Medulla oblongata (tissue), 1 donor: Measurements from ENCODE around the gene GPR180.

Experiments
- DNase-seq: peaks from one replicate; pipeline ENCODE4 v3.0.0-alpha.2; 2015; ENCODE audit errors: extremely low spot score

Gene GPR180

DNA sequence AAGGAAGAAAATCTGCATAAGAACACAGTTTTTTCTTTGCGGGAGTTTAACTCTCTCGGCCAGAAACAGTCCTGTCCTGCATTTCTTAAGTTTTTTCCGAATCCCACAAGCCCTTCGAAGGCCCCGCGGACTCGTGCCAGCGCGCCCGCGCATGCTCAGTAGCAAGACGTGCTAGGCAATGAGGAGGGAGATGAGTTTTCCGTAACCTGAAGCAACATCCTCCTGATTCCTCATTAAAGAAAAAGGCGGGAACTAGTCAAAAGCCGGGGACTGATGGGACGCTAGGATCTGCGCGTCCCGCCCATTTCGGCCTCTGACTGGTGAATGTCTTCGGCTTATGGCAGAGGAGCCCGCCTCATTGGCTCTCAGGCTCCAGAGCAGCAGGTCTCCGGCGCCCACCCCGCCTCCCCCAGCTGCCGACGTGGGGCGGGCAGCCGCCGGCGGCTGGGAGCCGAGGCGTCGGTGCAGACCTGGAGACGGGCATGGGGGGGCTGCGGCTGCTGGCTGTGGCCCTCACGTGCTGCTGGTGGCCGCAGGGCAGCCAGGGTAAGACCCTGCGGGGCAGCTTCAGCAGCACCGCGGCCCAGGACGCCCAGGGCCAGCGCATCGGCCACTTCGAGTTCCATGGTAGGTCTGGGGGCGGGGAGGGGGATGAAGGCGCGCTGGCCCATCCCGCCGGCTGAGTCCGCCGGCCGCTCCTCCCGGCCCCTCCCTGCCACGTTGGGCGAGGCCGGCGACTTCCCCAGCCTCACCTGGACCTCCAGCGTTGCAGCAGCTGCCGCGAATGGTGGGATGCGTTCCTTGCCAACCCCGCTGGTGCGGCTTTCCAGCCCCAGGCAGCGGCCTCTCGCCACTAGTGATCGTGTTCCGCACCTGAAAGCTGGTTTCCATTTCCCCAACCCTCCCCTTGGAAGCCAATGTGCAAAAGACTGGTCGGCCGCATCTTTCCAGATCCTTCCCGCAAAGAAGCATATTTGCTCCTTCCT lies at the start of gene GPR180:
Gene GPR180, plus strand, starts transcription at position 412 of the 986 bp plus-strand sequence. Its CDS starts 71 bp downstream, at position 483.
- peak; percentile 99 for DNase-seq

DNA sequence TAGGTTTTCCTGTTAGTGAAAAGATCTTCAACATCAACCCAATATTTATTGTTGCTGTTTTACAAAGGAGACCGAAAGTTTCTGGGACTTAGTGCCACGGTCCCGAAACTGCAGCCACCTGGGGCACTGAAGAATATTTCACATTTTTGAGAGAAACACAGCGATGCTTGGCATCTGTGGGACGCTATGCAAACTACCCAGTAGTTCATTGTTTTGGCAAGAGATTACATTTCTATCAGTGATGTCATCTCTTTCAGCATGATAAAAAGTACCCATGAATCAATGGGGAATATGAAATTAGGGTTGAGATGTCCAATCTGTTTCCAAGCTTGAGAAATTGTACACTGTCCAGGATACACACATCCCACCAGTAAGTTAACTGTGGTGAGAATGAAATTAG lies 49.6 kb upstream of the GPR180 start:
- no peak for DNase-seq

DNA sequence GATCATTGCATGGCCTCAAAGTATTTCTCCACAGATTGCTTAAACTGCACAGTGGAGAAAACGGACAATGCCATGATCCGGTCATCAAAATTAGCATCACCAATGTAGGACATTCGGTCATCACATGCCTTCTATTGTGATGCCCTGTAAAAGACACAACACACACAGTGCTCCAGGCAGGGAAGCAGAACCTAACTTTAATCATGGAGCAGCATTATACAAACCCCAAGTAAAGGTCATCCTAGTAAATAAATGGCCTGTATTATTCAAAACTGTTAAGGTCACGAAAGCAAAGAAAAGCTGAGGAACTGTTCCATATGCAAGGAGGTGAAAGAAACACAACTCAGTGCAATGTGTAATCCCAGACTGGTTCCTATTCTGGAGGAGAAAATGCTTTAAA lies 47.9 kb upstream of the GPR180 start:
- DNase-seq = no peak

DNA sequence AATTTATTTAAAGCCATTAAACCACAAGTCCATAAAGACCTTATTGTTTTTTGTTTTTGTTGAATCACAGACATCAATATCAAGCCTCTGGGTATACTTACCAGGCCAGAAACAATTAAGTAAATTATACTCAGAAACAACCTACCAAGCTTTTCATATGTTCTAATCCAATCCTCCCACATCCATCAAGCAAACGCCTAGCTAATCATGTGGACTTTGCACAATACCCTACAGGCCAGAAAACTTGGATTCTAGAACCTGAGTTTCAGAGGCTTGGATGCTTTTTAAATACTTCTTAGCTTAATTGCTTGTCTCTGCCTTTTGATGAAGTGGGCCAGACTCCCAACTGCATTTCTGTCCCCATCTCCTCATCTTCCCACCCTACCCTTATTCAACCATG lies 45.6 kb upstream of the GPR180 start:
- DNase-seq = no peak

DNA sequence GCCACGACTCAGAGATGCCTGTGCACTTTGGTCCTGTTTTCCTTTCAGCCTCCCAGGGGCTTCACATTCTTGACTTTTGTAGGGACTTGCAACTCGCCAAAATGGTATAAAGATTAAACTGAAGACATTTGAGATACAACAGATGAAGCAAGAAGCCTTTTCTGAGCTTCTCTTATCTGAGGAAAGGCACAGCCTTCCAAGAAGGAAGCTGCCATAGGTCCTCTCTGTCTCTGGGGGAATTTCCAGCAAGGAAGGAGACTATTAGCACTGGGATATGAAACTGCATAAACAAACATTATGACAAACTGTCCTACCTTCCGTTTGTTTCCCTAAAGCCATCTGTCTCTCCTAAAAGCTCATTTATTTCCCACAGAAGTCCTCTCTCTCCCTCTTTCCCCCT lies 45.0 kb upstream of the GPR180 start:
- no peak for DNase-seq

DNA sequence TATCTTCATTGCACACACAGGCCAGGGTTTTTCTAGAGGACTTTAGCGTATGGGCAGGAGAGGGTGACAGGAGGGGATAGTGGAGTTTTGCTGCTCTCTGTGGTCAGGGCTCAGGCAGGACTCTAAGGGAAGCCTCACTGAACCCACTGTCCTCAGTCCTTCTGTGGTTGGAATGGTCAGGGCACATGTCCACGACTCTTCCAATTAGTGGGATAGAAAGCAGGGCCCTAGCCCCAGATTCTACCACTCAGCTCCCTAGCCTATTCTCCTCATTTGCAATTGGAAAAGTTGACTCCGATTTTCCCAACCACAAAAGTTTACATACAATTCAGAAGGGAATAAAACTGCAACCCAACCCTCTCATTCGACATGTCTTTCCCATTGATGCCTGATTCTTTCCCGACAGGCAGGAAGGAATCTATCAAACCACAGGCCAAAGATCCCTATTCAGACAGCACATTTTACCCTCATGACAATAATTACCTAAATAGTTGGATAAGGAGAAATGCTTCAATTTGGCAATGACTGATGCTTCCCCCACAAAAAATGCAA lies 43.9 kb upstream of the GPR180 start:
- DNase-seq = no peak

DNA sequence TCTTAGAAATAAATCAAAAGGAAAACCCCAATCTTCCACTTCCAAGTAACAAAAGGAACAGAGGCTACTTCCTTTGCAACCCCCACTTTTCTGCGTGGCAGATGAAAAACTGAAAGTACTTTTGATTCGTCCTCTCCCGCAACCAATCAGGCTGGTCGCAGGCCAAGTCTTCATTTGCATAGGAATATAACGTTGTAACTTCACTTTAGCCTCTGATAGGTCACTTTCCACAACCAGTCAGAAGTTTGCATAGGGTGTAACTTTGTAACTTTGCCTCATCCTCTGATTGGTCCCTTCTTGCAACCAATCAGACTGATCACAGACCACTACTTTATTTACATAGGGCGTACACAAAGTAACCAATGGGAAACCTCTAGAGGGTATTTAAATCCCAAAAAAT lies 42.9 kb upstream of the GPR180 start:
- DNase-seq = peak; percentile 25

DNA sequence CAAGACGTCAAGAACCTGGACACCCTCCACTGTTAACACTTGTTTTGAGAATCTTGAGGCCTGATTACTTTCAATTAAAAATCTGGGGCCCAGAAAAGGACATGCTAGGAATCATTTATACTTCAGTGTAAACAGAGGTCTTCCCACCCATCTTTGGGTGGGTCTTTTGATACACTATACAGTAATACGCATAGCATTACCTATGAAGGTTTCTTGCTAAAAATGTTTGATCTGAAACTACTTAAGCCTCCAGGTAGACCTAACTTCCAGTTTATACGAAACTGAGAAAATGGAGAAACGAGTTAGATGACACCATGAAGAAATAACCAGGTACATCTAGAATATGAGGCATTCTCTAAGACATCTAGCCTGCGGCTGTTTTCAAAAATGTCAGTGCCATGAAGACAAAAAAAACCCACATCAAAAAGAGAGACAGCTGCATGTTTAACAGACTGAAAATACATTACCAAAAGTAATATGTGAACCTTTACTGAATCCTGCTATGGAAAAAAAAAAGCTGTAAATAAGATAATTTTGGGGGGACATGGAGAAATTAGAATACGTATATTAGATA lies 42.3 kb upstream of the GPR180 start:
- no peak for DNase-seq

DNA sequence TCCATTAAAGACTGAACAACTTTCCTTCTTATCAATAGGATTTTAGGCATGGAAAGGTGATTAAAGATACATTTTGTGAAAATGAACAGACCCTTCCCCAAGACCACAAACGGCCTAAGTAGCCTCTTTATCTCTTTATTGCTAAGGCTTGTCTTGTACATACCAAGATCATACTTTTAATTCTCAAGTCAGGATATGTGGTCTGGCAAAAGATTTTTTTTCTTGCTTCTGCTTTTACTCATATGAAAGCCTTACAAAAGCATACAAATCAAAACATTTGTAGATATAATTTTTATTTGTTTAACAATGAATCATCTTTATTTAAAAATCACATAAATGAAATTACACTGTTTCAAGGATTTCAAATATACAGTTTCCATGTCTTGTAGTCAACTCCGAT lies 41.5 kb upstream of the GPR180 start:
- DNase-seq = no peak

DNA sequence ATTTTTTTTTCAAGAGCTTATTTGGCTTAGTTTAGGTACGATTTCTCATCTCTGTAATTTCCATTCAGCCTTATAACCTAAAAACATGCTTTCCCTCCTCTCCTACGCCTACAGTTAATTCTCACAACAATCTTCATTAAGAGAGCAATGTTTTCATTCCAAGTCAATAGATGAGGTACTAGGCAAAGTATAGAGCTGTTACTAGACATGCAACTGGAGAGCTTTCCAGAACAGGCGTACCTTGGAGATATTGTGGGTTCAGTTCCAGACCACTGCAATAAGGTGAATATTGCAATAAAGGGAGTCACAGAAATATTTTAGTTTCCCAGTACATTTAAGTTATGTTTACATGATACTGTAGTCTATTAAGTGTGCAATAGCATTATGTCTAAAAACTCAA lies 40.5 kb upstream of the GPR180 start:
- DNase-seq = no peak

DNA sequence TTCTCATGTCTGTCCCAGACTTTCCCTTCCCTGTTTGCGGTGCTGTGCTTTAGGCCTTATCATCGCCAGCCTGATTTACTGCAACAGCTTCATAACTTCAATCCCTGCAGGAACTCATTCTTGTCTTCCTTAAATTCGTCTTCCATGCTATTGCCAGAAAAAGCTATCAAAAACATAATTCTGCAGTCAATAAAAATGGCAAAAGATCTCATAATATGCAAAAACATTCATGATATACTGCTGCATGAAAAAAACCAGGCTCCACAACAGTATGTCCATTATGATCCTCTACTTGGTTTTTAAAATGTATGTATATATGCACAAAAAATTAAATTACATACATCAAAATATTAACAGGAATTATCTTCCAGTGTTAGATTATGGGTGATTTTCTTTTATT lies 34.1 kb upstream of the GPR180 start:
- no peak for DNase-seq

DNA sequence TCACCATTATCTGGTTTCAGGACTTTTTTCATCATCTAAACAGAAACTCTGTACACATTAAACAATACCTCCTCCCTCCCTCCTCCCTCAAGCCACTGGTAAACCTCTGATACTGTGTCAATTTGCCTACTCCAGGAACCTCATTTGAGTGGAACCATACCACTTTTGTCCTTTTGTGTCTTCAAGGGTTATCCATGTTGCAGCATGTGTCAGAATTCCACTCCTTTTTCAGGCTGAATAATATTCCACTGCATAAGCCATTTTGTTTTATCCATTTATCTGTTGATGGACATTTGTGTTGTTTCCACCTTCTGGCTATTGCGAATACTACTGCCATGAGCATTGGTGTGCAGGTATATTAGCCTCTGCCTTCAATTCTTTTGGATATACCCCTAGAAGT lies 33.2 kb upstream of the GPR180 start:
- no peak for DNase-seq

DNA sequence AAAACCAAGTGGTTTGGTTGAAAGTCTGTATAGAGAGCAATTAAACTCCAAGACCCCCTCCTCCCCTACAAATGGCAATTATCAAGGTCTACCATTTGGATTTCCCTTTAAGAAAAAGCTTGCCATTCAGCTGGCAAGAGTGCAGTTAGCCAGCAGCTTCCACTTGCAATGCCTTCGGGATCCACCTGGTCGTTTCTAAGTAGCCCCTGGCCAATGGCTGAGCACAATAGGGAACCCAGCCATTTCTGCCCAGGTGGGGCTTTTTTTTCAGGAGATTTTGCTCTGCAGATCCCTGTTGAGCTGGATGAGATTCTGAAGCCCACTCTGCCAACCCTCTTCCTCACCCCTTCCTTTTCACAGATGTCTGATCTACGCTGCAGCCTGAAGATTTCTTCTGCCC lies 32.0 kb upstream of the GPR180 start:
- DNase-seq = no peak

DNA sequence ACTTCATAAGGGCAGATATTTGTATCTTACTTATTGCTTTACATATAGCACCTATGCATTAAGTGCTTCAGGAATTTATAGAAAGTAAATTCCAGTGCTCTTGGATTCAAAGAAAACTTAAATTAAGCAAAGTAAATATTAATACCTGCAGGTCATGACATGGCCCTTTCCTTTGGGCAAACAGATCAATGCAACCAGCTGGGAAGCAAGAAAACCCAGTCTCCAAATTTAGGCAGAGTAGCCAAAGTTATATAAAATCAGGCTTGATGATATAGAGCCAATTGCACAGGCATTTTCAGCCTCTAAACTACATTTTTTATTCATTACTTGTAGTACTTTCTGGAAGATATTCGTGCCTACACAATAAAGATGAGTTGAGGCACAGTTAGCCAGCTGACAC lies 22.6 kb upstream of the GPR180 start:
- DNase-seq = no peak

DNA sequence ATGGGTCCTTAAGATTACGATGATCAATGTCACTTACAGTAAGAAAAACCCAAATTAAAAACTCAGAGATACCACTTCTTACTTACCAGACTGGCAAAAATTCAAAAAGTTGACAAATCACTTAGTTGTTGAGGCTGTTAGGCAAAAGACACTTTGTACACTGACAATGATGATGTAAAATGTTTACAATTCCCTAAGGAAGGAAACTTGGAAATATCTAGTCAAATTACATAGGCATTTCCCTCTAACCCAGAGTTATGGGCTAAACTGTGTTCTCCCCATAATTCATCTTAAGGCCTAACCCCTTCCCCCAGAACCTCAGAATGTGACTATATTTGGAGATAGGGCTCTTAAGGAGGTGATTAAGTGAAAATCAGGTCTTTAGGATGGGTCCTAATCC lies 17.7 kb upstream of the GPR180 start:
- no peak for DNase-seq

DNA sequence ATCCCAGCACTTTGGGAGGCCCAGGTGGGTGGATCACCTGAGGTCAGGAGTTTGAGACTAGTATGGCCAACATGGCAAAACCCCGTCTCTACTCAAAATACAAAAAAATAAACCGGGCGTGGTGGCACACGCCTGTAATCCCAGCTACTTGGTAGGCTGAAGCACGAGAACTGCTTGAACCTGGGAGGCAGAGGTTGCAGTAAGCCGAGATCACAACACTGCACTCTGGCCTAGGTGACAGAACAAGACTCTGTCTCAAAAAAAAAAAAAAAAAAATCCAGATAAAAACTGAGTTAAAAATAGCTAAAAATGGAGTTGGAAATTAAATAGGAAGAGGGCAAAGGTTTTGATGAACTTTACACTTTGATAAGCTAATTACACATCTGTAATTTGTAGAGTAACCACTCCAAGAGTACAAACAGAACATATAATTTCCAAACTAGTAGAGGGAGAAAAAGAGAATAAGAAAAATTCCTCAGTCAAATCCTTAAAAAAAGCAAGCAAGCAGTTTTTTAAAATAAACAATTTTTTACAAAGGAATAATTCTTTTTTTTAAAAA lies 16.0 kb upstream of the GPR180 start:
- DNase-seq = no peak

DNA sequence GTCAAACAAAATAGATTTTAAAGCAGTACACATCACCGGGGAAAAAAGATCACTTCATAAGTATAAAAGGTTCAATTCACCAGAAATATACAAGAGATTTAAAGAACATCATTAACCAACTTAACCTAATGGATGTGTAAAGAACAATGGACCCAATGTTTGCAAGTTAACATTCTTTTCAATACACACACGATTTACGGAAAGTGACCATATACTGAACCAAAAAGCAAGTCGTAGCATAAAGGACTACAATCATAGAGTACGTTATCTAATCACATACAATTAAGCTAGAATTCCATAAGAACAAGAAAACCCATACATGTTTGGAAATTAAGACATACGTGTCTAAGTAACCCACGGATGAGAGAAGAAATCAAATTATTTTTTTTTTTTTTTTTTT lies 15.3 kb upstream of the GPR180 start:
- DNase-seq = no peak

DNA sequence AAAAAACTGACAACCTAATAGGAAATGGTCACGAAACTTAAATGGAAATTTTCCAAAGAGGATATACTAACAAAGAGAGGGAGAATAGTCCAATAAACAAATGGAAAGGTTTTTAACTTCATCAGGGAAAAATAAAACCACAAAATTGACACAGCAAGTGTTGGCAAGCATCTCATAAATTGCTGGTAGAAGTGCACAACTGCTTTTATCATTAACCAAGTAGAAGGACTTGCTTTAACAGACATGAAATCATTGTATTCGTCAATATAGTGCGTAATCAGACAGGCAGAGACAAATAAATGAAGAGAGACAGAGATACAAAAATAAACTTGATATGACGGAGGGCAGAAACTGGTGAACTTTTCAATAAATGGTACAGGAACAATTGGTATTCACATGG lies 13.1 kb upstream of the GPR180 start:
- DNase-seq = no peak

DNA sequence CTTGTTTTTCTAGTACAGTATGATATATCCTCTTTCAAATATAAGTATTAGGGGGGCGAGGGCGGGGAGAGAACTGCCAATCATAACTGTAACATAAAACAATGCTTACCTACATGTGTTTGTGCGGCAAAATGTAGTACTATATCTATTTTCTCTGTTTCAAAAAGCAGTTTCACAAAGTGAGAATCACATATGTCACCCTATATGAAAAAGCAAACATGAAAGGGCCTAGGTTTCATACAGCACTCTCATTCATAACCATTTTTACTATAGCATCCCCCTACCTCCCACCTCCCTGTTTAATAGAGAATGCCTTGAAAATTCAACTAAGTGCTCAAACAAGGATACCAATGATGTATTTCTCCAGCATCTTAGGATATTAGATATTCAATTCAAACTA lies 10.9 kb upstream of the GPR180 start:
- no peak for DNase-seq

DNA sequence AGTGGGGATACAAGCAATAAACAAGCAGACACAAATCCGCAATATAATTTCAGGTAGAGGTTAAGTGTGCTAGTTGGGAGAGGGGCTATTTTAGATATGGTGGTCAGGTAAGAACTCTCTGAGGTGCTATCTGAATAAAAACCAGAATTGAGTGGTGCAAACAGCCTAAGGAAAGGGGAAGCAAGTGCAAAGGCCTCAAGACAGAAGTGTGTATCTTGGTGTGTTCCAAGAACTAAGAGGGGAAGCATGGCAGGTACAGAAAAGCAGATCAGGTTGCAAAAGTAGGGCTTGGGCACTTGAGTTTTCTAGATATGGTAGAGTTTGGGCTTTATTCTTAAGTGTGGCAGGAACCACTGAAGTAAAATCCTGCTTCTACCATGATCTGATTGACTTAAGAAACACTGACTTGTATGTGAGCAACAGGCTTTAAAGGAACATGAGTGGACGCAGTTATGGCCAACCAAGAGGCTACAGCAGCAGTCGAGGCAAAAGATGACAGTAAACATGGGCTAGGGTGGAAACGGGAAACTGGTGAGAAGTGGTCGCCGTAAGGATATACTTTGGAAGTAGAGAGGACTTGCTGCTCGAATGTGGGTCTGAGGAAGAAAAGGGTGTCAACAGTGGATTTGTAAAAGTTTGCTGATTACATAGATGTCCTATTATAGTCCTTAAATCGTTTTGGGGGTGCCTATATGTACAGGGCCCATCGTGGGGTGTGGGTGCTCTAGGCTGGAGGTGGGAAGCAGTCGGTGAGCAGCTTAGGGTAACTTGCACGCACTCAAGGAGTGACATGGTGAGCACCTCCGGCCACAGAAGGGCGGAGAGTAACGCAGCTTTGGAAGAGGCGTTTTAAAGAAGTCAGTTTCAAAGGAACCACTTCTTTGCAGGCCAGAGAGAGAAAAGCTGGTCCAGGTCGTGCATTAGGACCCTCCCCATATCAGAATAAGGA lies 6.4 kb upstream of the GPR180 start:
- DNase-seq = no peak

DNA sequence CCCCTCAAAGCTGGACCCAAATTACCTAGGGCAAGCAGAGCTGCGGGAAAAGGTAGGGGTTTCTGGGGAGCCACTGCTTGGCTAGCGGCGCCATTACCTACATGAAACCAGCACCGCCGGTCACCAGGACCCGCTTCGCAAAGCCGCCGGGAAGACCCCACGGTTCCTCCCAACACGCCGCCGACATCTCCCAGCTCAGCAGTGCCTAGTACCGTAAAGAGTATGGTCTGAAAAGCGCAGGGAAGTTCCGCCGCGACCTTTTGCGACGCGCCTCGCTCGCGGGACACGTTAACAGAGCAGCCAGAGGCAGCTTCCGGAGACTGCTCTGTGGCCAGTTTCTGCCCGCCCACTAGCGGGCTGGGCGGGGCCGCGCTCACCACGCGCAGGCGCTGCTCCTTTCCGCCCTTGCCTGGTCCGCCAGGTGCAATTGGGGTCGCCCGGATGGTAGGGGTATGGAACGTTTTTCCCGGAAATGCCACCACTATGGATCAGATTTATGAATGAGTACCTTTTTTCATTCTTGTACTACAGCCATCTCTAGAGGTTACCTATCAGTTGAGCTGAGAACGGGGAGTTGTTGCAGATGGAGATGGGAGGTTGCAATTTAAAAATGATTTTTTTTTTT lies 5.6 kb upstream of the GPR180 start, which contains the start of gene TGDS:
Gene TGDS, minus strand, starts transcription at position 203 of the 625 bp plus-strand sequence. Its CDS starts 16 bp downstream, at position 187.
- peak; percentile 91 for DNase-seq
